Measurements from ENCODE around the gene RPL7L1.

DNA sequence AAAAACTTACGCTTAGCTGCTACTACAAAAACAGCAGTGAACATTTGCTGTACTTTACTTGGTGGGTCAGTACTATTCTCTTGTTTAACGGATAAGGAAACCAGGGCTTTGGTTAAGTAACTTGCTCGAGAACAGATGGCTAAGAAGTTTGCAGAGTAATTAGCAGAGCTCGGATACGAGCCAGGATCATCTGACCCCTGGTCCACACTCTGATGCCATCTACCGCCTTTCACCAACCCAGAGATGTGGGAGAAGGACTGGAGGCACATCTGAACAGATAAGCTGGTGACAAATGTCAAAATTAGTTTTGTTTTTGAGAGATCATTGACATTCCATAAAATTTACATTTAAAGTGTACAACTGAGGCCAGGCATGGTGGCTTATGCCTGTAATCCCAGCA lies 18.9 kb upstream of the RPL7L1 start:
- no peak for TF ChIP-seq POLR2AphosphoS5 (IDR thresholded peaks at IDR 0.05; ENCODE audit: low read depth, low read length)
- no peak for TF ChIP-seq SIN3A (IDR thresholded peaks at IDR 0.05; ENCODE audit: borderline replicate concordance, insufficient read depth, low read length)
- TF ChIP-seq TAF1 (IDR thresholded peaks at IDR 0.05; ENCODE audit: borderline replicate concordance, insufficient read depth, low read length): no peak
- TF ChIP-seq, protein P1, sequence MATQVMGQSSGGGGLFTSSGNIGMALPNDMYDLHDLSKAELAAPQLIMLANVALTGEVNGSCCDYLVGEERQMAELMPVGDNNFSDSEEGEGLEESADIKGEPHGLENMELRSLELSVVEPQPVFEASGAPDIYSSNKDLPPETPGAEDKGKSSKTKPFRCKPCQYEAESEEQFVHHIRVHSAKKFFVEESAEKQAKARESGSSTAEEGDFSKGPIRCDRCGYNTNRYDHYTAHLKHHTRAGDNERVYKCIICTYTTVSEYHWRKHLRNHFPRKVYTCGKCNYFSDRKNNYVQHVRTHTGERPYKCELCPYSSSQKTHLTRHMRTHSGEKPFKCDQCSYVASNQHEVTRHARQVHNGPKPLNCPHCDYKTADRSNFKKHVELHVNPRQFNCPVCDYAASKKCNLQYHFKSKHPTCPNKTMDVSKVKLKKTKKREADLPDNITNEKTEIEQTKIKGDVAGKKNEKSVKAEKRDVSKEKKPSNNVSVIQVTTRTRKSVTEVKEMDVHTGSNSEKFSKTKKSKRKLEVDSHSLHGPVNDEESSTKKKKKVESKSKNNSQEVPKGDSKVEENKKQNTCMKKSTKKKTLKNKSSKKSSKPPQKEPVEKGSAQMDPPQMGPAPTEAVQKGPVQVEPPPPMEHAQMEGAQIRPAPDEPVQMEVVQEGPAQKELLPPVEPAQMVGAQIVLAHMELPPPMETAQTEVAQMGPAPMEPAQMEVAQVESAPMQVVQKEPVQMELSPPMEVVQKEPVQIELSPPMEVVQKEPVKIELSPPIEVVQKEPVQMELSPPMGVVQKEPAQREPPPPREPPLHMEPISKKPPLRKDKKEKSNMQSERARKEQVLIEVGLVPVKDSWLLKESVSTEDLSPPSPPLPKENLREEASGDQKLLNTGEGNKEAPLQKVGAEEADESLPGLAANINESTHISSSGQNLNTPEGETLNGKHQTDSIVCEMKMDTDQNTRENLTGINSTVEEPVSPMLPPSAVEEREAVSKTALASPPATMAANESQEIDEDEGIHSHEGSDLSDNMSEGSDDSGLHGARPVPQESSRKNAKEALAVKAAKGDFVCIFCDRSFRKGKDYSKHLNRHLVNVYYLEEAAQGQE (IDR thresholded peaks at IDR 0.05; ENCODE audit: insufficient read depth in 1 of 2, low read depth in 2 of 2, low read length in 2 of 2): no peak

Data from PFSK-1 (cell line).